MM.1S (cell line): ENCODE measurements around the gene RABGAP1L.
A peak's percentile ranks its signal among the peaks of the same experiment; 100 is the strongest.

Experiments
- DNase-seq: peaks from one replicate; pipeline ENCODE4 v3.0.0-alpha.2; 2015
- H2AFZ ChIP-seq: fragments of 300-600 bp; sonication (generic); 2 replicates; pipeline ENCODE4 v1.6.0; 2016; ENCODE audit warnings: antibody characterized with exemption, low read length
- H3F3A ChIP-seq: fragments of 300-600 bp; sonication (generic); 2 replicates; pipeline ENCODE4 v1.6.1; 2016; ENCODE audit warnings: mild to moderate bottlenecking, antibody characterized with exemption, low read length, moderate library complexity, mixed read lengths; ENCODE audit not compliant: insufficient read depth
- H3K27ac ChIP-seq: fragments of 300-600 bp; sonication (generic); 2 replicates; pipeline ENCODE4 v1.5.1; 2016; ENCODE audit warnings: mild to moderate bottlenecking, low read length
- H3K27me3 ChIP-seq: fragments of 300-600 bp; sonication (generic); replicated peaks from 2 replicates; pipeline ENCODE4 v1.6.0; 2016; ENCODE audit warnings: low read length; ENCODE audit not compliant: insufficient read depth
- H3K36me3 ChIP-seq: fragments of 300-600 bp; sonication (generic); replicated peaks from 2 replicates; pipeline ENCODE4 v1.6.1; 2016; ENCODE audit warnings: mild to moderate bottlenecking, low read length, mixed read lengths; ENCODE audit not compliant: insufficient read depth
- H3K4me1 ChIP-seq: fragments of 300-600 bp; sonication (generic); 2 replicates; pipeline ENCODE4 v1.6.1; 2016; ENCODE audit warnings: low read length, mixed read lengths
- H3K4me2 ChIP-seq: fragments of 300-600 bp; sonication (generic); 2 replicates; pipeline ENCODE4 v1.6.0; 2016; ENCODE audit warnings: low read depth, low read length
- H3K4me3 ChIP-seq: fragments of 300-600 bp; sonication (generic); 2 replicates; pipeline ENCODE4 v1.5.1; 2016; ENCODE audit warnings: low read length, mixed read lengths
- H3K79me2 ChIP-seq: fragments of 300-600 bp; sonication (generic); 2 replicates; pipeline ENCODE4 v1.6.1; 2016; ENCODE audit warnings: mixed run types, low read length, mixed read lengths
- H3K9ac ChIP-seq: fragments of 300-600 bp; sonication (generic); 2 replicates; pipeline ENCODE4 v1.6.1; 2016; ENCODE audit warnings: low read length, mixed read lengths
- H3K9me2 ChIP-seq: fragments of 300-600 bp; sonication (generic); replicated peaks from 2 replicates; pipeline ENCODE4 v1.6.1; 2016; ENCODE audit warnings: mild to moderate bottlenecking, low read length, mixed read lengths; ENCODE audit not compliant: insufficient read depth
- H3K9me3 ChIP-seq: fragments of 300-600 bp; sonication (generic); replicated peaks from 2 replicates; pipeline ENCODE4 v1.6.1; 2016; ENCODE audit warnings: mild to moderate bottlenecking, low read length, mixed read lengths; ENCODE audit not compliant: insufficient read depth
- H4K20me1 ChIP-seq: fragments of 300-600 bp; sonication (generic); 2 replicates; pipeline ENCODE4 v1.6.1; 2016; ENCODE audit warnings: mild to moderate bottlenecking, low read length, moderate library complexity, mixed read lengths; ENCODE audit not compliant: insufficient read depth
- CTCF ChIP-seq: fragments of 300-600 bp; sonication (generic); IDR thresholded peaks from 2 replicates; pipeline ENCODE4 v1.5.1; 2016; ENCODE audit warnings: antibody characterized with exemption, low read length, mixed read lengths
- EZH2 ChIP-seq: fragments of 300-600 bp; sonication (generic); optimal IDR thresholded peaks from 2 replicates; pipeline ENCODE3; 2017; ENCODE audit warnings: low read depth, mild to moderate bottlenecking, antibody characterized with exemption, low read length, mixed read lengths
- EZH2phosphoT487 ChIP-seq: fragments of 300-600 bp; sonication (generic); IDR thresholded peaks from 2 replicates; pipeline ENCODE4 v1.6.1; 2018; ENCODE audit warnings: antibody characterized with exemption, low read length

Gene RABGAP1L

GRCh38 chr1:174324493-174324892, 165.2 kb downstream of the RABGAP1L start:
- H3K79me2 ChIP-seq: no peaks in the 10 kb centered on the region
- no peak overlapping the region for H3K4me3 ChIP-seq
- H3K27me3 ChIP-seq: no peaks in the 10 kb centered on the region
- peaks cover 19% of the 10 kb centered on the region for H3K4me1 ChIP-seq
- no peaks in the 10 kb centered on the region for H3K9me2 ChIP-seq
- no peaks in the 10 kb centered on the region for H4K20me1 ChIP-seq
- H3K27ac ChIP-seq: peak overlapping the region; percentile 2; the same call in 1 of the 2 replicates
- DNase-seq: no peak
- no peak overlapping the region for H2AFZ ChIP-seq
- no peak overlapping the region for H3K9ac ChIP-seq
- no peaks in the 10 kb centered on the region for H3K36me3 ChIP-seq
- no peaks in the 10 kb centered on the region for H3K9me3 ChIP-seq
- H3K4me2 ChIP-seq: peak overlapping the region; percentile 34
- H3F3A ChIP-seq: no peaks in the 10 kb centered on the region
- TF ChIP-seq CTCF: no peak
- TF ChIP-seq EZH2phosphoT487: no peak
- no peak for TF ChIP-seq EZH2

- no peaks in the 10 kb centered on the region for H3K79me2 ChIP-seq
- H3K9me3 ChIP-seq: no peaks in the 10 kb centered on the region
- H3K4me2 ChIP-seq: peak overlapping the region; percentile 34
- H3K36me3 ChIP-seq: no peaks in the 10 kb centered on the region
- H4K20me1 ChIP-seq: no peaks in the 10 kb centered on the region
- peak overlapping the region; percentile 2; the same call in 1 of the 2 replicates for H3K27ac ChIP-seq
- H3K4me3 ChIP-seq: no peak overlapping the region
- H2AFZ ChIP-seq: no peak overlapping the region
- H3K9ac ChIP-seq: no peak overlapping the region
- no peak for TF ChIP-seq CTCF
- no peak for TF ChIP-seq EZH2phosphoT487
- TF ChIP-seq EZH2: no peak
- no peaks in the 10 kb centered on the region for H3K27me3 ChIP-seq
- peaks cover 19% of the 10 kb centered on the region for H3K4me1 ChIP-seq
- peak; percentile 68 for DNase-seq
- no peaks in the 10 kb centered on the region for H3F3A ChIP-seq
- H3K9me2 ChIP-seq: no peaks in the 10 kb centered on the region
These were observed 165.6 kb downstream of the RABGAP1L start for GRCh38 chr1:174324939-174325338.

- Histone ChIP-seq H3K4me2 (no peak overlapping the region), H3K36me3 (no peaks in the 10 kb centered on the region), H3K79me2 (no peaks in the 10 kb centered on the region), H3K9ac (no peak overlapping the region), H3K9me2 (no peaks in the 10 kb centered on the region), H3K27me3 (no peaks in the 10 kb centered on the region), H3K9me3 (no peaks in the 10 kb centered on the region), H3K4me1 (peaks cover 19% of the 10 kb centered on the region), H2AFZ (no peak overlapping the region), H3K4me3 (no peak overlapping the region), H3K27ac (no peak overlapping the region), H3F3A (no peaks in the 10 kb centered on the region), H4K20me1 (no peaks in the 10 kb centered on the region)
- no peak for DNase-seq
- TF ChIP-seq EZH2phosphoT487 (no peak), CTCF (no peak), EZH2 (no peak)
These were observed 167.0 kb downstream of the RABGAP1L start for GRCh38 chr1:174326278-174326677.
